ENCODE data around the gene DGKD.

DGKD gene

DNA sequence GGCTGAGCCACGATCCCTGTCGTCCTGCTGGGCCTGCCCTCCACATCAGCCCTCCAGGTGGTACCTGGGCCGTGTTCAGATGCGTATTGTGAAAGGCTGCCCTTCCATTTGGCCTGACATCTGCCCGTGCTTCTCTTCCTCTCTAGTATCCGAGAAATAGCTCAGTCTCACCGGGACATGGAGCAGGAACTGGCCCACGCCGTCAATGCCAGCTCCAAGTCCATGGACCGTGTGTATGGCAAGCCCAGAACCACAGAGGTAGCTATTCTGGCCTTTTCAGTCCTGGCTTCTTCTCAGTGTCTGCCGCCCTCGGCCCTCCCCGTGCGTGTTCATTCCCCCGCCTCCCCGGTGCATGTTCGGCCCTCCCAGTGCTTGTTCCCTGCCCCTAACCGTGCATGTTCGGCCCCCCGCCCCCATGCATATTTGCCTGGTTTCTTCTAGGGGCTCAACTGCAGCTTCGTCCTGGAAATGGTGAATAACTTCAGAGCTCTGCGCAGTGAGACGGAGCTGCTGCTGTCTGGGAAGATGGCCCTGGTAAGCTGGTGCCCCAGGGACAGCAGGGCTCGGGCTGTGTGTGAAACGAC, 108.0 kb downstream of the DGKD start:
- no peak for DNase-seq

DNA sequence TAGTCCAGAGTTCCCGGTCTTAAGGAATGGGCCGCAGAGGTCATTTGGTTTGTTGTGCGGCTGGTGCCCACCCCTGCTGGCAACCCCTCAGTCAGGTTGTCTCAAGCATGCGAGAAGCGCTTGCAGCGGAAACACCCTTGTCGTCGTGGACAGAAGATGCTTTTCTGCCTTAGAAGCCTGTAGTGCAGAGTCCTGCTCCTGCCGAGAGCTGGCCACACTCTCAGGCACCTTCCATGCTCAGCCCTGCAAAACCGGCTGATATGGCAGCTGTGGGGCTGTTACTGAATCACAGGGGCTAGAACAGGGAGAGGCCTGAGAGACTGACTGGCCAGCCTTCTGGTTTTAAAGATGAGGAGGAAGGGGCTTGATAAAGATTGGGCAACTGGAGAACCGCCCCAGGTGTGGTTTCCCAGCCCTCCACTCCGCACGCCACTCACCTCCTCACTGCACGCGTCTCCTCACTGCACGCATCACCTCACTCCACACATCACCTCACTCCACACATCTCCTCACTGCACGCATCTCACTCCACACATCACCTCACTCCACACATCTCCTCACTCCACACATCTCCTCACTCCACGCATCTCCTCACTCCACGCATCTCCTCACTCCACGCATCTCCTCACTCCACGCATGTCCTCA, 108.7 kb downstream of the DGKD start:
- no peak for DNase-seq

DNA sequence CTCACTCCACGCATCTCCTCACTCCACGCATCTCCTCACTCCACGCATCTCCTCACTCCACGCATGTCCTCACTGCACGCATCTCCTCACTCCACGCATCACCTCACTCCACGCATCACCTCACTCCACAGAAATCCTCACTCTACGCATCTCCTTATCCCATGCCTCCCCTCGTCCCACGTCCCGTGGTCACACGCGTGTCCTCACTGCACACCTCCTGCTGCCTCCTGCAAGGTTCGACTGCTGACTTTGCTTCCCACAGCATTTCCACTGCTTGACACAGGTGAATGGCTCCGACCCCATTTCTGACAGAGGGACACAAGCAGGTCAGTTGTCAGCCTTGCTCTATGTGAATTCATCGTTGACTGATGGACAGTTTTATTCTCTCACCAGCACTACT, 109.3 kb downstream of the DGKD start:
- no peak for DNase-seq

DNA sequence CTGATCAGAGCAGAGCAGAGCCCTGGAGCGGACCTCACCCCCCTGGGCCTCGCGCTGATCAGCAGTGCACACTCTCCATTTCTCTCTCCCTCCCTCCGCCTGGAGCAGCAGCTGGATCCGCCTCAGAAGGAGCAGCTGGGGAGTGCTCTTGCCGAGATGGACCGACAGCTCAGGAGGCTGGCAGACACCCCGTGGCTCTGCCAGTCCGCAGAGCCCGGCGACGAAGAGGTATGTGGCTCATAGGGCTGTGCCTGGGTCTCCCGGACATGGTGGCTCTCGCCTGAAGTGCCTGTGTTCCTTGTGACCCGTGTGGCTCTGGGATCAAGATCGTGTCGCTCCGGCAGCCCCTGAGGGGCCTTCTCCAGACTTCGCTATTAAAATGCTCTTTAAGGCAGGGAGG, 109.8 kb downstream of the DGKD start:
- DNase-seq = no peak

DNA sequence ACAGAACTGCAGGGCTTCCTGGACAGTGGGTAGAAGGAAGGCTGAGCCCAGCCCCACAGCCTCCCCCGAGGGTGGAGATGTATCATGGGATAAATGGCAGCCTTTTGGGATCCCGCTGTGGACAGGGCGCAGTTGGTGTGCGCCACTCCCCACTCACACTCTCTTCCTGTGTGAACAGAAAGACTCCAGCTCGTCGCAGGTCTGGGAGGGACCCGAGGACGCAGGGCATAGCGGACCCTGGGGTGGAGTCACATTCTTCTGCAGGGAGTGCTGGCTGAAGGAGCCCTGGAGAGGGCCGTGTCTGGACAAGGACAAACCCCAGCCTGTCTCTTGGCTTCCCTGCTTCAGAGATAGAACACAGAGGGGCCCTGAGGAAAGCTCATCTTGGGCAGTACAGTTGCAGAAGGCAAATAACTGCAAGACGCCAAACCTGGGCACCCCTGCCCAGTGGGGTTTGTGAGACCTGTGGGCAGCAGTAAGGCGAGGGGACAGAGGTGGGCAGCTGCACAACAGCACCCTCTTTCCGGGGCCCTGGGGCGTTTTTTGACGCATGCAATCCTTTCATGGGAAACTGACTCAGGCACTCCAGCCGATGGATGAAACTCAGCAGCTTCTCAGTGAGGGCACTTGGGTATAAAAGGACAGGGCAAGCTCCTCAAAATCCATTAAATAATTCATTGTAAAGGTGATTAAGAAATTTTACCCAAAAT, 110.4 kb downstream of the DGKD start:
- DNase-seq = no peak

DNA sequence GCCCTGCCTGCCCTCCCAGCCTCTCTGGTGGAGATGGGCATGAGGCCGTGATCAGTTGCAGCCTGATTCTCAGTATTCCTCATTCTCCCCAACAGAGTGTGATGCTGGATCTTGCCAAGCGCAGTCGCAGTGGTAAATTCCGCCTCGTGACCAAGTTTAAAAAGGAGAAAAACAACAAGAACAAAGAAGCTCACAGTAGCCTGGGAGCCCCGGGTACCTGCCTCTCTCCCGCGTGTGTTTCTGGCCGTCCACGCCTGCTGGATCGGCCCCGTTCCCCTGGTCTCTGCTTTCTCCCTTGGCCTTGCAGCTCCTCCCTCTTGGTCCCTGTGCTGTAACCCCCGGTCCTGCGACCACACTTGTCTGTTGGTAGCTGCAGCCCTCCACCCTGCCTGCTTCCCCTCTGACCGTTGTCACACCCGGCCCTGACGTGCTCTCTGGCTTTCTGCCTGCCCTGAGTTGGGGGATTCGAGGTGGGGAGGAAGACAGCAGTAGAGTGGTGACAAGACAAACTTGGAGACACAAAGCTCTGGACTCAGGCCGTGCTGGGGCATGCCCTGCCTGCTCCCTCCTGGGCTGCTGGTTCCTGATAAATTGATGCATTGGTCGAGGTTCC, 112.8 kb downstream of the DGKD start:
- DNase-seq = no peak

DNA sequence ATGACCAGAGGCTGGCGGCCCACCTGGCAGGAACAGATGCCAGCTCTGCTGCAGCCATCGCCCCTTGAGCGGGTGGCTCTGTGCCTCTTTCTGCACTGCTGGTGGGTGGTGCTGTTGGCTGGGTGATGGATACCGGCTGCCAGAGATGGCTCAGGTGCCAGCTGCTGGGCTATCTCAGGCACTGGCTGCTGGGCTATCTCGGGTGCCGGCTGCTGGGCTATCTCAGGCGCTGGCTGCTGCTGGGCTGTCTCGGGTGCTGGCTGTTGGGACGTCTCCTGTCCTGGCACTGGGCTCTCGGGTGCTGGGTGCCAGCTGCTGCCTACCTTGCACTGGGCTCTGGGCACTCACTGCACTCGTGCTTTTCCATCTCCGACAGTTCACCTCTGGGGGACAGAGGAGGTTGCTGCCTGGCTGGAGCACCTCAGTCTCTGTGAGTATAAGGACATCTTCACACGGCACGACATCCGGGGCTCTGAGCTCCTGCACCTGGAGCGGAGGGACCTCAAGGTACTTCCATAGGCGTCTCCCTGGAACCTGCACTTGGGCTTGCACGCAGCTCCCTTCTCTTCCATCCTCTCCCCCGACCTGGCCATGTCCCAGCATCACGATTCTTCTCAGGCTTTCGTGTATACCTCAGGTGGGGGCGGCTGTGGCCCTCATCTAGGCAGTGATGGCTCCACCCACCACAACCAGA, 113.9 kb downstream of the DGKD start:
- no peak for DNase-seq

DNA sequence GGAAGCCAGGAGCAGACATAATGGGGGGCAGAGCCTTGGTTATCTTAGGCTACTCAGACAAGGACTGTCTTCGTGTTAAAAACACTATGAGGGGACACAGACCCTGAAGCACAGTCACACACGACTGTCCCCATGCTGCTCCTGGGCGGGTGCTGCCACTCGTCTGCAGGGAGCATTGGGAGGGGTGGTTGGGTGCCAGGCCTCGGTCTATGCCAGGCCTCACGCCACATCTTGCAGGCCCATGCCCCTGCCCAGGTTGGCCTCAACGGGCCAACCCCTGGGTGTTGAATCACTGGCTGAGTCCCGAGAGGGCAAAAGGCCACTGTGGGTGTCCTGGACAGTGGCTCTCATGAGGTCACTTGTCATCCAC, 114.4 kb downstream of the DGKD start:
- DNase-seq = no peak

DNA sequence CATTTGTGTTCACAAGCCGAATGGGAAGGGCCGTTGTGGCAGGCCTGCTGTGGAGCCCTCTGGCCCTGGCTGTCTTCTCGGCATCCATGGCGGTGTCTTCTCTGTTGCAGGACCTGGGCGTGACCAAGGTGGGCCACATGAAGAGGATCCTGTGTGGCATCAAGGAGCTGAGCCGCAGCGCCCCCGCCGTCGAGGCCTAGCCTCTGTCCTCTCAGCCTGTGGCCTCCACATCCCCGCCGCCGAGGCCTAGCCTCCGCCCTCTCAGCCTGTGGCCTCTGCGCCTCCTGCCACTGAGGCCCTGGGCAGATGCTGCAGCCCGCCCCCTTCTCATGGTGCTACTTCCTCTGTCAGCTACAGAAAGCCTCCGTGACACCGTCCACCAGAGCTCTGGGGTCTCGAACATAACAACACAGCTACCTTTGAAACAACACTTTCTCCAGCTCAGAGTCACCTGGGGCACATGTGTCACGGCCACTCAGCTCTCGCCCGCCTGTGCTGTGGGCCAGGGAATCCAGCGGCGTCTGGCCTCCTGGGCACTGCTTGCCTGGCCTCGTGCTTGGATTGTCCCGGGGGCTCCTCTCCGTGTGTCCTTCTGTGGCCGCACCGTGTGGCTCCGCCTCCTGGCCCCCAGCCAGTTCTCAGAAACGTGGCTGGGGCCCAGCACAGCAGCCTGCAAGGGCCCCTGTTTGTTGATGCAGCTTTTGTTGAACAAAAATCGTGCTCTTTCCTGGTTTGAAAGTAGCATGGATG, 115.1 kb downstream of the DGKD start:
- no peak for DNase-seq

DNA sequence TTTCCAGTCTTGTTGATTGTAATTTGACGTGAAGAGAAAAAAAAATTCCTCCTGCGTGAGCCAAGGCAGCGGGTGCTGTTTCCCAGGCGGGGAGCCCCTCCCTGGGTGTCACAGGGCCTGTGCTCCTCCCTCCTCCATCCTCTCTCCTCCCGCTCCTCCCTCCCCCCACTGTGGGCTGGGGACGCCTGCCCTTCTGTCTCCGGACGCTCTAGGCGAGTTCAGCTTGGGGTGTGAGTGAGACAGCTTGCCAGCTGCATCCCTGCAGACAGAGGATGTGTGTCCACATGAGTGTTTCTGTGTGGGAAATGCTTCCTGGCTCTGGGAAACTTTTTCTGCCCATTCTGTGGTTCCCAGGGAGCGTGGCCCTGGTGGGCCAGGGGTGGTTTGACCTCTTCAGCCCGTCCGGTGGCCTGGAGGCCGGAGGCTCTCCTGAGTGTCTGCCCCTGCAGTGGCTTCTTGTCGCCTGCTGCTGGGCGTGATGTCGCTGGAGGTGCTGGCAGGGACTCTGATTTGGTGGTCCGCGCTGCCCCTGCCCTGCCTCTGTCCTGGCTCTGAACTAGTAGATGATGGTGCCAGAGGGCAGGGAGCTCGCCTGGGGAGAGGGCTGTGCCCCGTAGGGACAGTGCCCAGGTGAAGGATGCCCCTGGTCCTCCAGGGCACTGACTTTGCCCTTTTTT, 115.9 kb downstream of the DGKD start:
- DNase-seq = no peak

DNA sequence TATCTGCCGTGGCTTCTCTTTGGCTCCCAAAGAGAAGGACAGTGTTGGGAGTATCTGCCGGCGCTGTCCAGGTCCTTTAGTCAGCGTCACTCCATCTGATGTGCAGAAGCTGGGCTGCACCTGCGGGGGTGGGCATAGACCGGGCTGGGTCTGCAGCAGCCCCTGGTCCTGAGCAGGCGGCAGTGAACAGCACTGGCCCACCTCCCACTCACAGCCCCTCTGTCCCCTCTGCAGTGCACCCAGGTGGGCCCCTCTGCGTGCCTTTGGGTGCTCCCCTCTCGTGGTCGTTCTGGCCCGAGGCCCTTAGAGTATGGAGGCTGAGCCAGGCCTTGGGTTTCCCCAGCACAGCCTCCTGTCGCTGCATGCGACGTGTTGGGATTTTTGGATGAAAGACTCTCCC, 116.5 kb downstream of the DGKD start:
- no peak for DNase-seq

DNA sequence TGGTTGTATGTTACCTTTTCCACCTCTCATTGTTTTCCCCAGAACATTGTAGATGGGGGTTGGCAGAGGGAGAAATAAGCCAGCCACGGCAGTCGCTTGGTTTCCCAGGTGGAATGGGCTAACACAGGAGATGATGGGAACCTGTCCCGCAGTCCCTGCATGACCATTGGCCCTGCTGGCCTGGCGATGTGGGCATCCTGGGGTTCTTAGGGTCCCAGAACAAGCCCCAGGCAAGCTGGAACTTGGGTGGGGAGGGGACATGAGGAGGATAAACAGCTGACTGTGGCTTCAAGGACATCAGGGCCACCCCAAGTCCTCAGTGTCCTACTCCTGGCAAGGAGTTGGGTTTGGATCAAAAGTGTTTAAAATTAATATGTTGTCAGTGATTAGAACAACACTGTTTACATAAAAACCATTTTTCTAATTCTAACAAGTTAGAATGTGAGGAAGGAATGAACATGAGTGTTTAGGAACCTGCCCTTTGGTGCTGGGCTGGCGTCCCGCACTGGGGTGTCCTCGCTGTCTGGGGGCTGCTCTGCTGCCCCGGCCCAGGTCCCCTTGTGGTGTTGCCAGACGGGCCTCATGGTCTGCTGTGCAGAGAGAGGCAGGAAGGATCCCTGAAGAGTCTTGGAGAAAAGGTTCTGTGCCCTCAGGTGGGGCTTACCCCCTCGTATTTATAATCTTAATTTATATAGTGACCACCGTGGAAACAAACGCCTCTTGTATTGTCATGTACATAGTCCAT, 117.2 kb downstream of the DGKD start:
- DNase-seq = no peak

DNA sequence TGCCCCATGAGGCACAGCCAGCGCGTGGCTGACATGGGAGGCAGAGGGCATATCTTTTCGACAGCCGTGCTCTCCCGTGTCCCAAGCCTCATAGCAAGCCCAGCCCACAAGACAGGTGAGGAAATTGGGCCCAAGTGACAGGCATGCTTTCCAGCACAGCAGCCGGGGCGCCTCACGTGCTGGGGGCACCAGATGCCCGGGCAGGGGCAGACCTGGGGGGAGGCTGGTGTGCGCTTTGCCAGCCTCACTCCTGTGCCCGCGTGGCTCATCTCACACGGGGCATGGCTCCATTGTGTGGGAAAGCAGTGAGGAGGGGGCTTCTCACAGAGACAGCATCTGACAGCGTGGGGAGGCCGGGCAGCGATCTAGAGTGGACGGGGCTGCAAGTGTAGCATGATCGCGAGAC, 119.1 kb downstream of the DGKD start:
- no peak for DNase-seq

DNA sequence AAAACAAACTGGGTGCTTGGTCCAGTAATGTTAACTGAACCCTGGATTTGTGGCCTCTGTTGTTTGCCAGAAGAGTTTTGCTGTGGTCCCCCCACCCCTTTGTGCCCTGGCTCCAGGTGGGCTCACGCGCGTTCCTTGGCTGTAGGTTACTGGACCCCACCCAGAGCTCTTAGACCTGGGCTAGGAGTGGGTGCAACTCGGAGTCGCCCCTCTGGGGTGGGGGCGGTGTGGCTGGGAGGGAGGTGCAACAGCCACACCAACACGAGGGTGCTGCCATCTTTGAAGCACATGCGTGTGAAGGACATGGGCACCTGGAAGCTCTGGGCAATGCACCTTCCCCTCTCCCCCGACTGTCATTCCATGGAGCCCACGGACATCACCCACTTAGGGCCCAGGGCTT, 119.6 kb downstream of the DGKD start:
- DNase-seq = no peak

DNA sequence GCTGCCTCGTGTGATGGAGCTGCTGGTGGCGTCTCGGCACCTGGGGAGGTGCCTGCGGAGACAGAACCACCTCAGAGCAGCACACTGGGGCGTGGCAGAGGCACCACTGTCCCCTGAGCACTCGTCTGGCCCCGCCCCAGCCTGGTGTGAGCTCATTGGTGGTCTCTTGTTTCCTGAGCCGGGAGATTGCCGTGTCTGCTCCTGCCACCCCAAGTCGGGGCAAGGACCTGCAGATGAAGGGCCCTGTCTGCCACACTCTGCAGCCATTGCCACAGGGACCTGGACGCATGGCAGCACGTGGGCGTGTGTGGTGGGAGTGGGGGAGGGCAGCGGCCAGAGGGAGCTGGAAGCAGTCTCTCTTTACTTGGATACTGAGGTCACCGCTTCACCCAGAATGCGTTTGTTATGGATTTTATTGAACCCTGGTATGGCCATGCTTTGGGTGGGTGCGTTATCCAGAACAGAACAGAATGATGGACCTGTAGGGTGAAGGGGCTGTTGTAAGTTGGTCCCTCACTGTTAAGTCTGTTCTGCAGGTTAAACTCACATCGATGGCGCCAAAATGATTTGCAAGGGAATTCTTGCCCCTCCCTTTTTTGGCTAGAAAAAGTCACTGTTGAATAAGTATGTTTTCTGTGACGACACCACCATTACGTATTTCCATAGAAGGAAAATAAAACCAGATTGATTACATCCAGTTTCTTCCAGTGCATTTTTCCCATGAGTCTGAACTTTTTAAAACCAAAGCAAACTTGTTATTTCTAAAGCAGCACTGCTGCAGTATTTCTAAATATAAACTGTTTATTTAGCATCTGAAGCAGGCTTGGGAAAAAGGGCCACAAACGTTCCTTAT, 120.2 kb downstream of the DGKD start:
- DNase-seq = no peak

DNA sequence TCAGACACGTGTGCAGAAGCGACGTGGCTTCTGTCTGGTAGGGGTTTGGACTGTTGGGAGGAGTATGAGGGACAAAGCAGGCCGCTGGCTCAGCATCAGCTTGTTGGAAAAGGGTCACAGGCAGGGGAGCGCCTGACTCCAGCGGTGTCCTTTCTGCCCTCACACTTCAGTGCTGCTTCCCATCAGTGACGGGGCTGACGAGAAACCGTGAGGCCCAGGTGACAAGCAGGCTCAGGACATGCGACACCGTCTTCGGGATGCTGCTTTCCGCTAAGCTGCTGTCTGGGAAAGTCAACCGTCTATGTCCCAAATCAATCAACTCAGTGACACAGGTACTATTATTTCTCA, 121.7 kb downstream of the DGKD start:
- no peak for DNase-seq

DNA sequence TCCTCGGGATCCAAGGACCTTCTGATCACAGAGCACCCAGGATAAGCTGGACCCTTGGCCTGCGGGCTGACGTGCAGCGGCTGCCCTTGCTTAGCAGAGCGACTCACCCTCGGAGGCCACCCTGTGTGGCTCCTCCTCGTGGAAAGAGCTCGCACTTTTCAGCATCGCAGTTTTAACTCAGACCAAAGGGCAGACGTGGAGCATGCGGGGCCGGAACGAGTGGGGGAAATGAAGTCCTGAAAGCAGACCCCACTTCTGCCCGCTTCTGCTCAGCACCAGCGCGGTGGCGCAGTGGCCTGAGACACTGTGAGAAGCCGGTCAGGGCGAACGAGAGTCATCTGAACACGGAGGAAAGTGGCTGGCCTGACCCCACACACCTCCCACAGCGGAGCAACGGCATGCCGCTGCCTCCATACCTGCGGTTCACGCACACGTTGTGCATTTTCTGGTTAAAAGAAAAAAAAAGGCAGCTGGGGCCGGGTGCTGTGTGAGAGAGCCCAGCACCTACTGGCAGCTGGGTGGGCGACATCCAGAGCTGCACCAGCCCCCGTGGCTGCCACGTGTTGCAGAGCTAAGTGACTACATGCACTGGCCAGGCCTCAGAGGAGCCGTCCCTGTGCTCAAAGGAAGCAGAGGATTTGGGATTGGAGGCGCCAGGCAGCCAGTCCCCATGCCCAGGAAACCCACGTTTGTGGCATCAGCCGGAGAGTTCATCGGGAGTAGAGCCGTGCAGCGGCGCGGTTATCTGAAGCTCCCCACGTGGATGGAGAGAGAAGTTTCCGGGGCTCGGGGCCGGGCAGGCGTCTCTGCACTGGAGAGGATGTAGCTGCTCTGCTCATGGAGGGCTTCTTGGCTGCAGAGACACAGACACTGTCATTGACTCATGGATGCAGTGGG, 122.6 kb downstream of the DGKD start:
- DNase-seq = no peak

DNA sequence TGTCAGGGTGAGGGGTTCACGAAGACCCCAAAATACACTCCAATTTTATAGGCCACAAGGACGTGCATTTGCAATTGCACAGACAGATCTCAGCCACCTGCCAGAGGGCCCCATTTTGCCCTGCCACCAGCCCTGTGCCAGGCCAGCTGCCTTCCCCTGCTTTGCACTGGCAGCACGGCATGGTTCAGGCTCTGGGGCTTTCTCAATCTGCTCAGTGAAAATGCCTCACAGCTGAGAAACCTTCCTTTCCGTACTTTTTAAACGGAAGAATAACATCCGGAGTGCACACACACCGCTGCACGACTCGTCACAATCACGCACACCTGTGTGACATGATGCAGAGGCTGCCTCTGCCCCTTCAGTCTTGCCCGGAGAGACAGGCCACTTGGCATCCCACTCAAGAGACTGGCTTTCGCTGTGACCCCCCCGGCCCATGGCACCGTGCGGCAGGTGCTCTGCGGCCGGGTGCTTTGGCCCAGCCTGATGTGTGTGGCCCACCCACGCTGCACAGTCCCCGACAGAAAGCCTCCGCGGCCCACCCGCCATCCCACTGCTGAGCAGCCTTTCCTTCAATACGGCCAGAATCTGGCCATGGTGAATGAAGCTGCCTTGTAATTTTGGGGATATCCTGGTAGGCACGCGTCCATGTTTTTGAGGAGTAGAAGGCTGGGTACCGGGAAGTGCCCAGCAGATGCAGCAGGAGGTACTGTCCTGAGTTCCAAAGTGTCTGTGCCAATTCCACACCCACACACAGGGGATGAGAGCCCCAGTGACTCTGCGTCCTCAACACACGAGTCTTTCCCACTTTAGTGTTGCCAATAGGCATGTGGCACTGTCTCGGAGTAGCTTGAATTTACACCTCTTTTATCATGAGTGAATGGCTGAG, 123.5 kb downstream of the DGKD start:
- no peak for DNase-seq
